Measurements from ENCODE around the gene KRTDAP.

The KRTDAP gene

DNA sequence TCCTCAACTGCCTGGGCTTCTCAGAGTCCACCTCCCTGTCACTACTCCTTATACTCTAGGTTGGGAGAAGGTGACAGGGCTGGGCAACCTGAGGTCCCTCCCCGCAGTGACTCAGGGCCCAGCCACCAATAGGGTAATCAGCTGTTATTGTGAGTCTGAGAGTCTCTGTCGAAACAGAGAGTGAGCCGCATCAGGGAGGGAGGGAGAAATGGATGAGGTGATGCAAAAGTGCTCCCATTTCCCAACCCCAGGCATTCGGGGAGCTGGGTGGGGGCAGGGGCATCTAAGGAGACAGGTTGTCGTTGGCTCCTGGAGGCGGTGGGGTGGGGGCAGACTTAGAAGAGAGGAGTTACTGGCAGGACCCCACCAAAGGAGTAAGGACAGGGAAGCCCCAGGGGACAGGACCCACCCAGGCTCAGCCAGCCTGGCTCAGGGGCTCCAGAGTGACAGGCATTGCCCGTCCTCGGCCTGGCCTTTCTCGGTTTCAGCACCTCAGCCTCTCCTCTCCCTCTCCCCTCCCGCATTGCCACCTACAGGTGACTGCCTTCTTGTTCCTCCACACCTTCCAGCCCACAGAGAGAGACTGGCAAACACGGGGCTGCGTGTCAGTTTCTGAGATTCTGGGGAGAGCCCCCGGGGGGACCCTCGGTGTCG, 23.5 kb upstream of the KRTDAP start, which contains the start of gene DMKN:
TSS of gene DMKN (minus strand) at position 22 of the 654 bp plus-strand sequence. CDS start 174 bp downstream, outside the sequence.
- peak; percentile 25 for DNase-seq (ENCODE audit: low read depth)
- H3K4me3 ChIP-seq (ENCODE audit: control insufficient read depth, low read depth, low read length): no peak within 1 kb of the TSS
- TF ChIP-seq, protein P1, sequence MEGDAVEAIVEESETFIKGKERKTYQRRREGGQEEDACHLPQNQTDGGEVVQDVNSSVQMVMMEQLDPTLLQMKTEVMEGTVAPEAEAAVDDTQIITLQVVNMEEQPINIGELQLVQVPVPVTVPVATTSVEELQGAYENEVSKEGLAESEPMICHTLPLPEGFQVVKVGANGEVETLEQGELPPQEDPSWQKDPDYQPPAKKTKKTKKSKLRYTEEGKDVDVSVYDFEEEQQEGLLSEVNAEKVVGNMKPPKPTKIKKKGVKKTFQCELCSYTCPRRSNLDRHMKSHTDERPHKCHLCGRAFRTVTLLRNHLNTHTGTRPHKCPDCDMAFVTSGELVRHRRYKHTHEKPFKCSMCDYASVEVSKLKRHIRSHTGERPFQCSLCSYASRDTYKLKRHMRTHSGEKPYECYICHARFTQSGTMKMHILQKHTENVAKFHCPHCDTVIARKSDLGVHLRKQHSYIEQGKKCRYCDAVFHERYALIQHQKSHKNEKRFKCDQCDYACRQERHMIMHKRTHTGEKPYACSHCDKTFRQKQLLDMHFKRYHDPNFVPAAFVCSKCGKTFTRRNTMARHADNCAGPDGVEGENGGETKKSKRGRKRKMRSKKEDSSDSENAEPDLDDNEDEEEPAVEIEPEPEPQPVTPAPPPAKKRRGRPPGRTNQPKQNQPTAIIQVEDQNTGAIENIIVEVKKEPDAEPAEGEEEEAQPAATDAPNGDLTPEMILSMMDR (IDR thresholded peaks at IDR 0.05; ENCODE audit: control insufficient read depth, insufficient read depth, low read depth, low read length, missing control alignments): no peak

- DNase-seq (ENCODE audit: low read depth): no peak
- no peak overlapping the region for H3K4me3 ChIP-seq (ENCODE audit: control insufficient read depth, low read depth, low read length)
- TF ChIP-seq, protein P1 (IDR thresholded peaks at IDR 0.05; ENCODE audit: control insufficient read depth, insufficient read depth, low read depth, low read length, missing control alignments): no peak
These were observed 22.8 kb upstream of the KRTDAP start for GRCh38 chr19:35512831-35513627.

DNA sequence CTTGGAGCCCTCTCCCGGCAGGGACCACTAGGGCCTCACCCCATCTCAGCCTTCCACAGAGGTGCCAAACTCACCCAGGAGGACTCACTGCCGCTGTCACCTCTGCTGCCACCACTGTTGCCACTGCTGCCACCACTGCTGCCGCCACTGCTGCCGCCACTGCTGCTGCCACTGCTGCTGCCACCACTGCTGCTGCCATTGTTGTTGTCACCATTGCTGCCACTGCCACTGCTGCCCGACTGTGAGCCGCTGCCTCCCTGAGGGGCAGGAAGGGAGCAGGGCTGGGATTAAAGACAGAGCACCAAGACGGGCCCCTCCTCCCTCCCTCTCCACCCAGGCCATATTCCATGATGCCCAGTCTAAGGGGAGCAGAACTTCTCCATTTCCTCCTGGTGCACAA, 21.1 kb upstream of the KRTDAP start:
- no peak overlapping the region for H3K4me3 ChIP-seq (ENCODE audit: control insufficient read depth, low read depth, low read length)
- TF ChIP-seq, protein P1 (IDR thresholded peaks at IDR 0.05; ENCODE audit: control insufficient read depth, insufficient read depth, low read depth, low read length, missing control alignments): no peak
- DNase-seq (ENCODE audit: low read depth): no peak

DNA sequence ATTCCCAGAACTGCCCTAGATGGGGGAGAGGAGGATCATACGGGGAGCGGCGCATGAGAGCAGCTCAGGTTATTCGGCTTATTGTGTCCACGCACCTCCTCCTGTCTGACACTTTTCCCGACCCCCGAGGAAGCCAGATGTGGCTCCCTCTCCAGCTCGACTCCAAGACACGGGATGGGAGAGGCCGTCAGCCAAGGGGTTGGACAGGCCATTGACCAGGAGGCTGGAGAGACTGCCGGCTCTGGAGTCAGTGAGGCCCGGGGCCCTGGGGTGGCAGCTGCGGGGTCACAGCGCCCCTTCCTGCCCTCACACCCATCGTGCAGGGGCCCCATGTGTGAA, 20.3 kb upstream of the KRTDAP start:
- no peak overlapping the region; the same call in 1 of the 2 replicates for H3K4me3 ChIP-seq (ENCODE audit: control insufficient read depth, low read depth, low read length)
- TF ChIP-seq, protein P1 (IDR thresholded peaks at IDR 0.05; ENCODE audit: control insufficient read depth, insufficient read depth, low read depth, low read length, missing control alignments): no peak
- DNase-seq (ENCODE audit: low read depth): no peak

GRCh38 chr19:35509861-35510625, 19.8 kb upstream of the KRTDAP start:
- peak overlapping the region; percentile 37 for H3K4me3 ChIP-seq (ENCODE audit: control insufficient read depth, low read depth, low read length)
- no peak for DNase-seq (ENCODE audit: low read depth)
- TF ChIP-seq, protein P1 (IDR thresholded peaks at IDR 0.05; ENCODE audit: control insufficient read depth, insufficient read depth, low read depth, low read length, missing control alignments): peak; percentile 89

DNA sequence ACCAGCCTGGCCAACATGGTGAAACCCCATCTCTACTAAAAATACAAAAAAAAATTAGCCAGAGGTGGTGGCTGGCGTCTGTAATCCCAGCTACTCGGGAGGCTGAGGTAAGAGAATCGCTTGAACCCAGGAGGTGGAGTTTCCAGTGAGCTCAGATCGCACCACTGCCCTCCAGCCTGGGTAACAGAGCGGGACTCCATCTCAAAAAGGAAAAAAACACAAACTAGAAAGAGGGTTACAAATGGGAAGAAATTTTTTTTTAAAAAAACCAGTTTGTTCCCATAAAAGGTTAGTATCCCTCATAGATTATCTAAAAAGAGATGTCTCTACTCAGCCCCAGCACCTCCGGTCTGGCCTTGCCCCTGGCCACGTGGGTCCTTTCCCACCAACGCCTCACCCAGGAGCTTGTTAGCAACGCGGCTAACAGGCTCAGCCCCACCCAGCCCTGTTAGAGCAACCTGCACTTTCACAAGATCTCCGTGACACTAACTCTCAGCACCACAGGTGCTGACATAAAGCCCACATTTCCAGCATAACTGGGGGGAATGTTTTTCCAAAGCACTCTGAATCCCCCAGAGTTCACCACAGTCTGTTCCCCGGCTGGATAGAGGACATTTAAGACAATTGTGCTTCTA, 18.9 kb upstream of the KRTDAP start:
- TF ChIP-seq, protein P1 (IDR thresholded peaks at IDR 0.05; ENCODE audit: control insufficient read depth, insufficient read depth, low read depth, low read length, missing control alignments): no peak
- DNase-seq (ENCODE audit: low read depth): no peak
- H3K4me3 ChIP-seq (ENCODE audit: control insufficient read depth, low read depth, low read length): no peak overlapping the region

Data from AG09309 (cell line).